ENCODE data around the gene ZNF385B.
"Not testable (repeated sequence)": the region's sequence is repeated elsewhere in the genome, so short reads cannot be mapped to it uniquely, and the experiment has no call there.

ZNF385B gene

GRCh38 chr2:179467960-179468359 lies 393.5 kb downstream of the ZNF385B start:
- no peak overlapping the region for H3K4me3 Mint-ChIP-seq
- no peak for ATAC-seq (replicated peaks; ENCODE audit: extremely low read depth, poor library complexity, severe bottlenecking)
- H3K36me3 Mint-ChIP-seq (ENCODE audit: insufficient read depth), result no peaks in the 10 kb centered on the region
- H3K27me3 Mint-ChIP-seq, result no peaks in the 10 kb centered on the region
- no peak for DNase-seq (ENCODE audit: low spot score in 2 of 2)
- peaks cover 11% of the 10 kb centered on the region for H3K9me3 Mint-ChIP-seq
- no peaks in the 10 kb centered on the region for H3K4me1 Mint-ChIP-seq
- no peak overlapping the region for H3K27ac Mint-ChIP-seq (ENCODE audit: low read depth)

DNA sequence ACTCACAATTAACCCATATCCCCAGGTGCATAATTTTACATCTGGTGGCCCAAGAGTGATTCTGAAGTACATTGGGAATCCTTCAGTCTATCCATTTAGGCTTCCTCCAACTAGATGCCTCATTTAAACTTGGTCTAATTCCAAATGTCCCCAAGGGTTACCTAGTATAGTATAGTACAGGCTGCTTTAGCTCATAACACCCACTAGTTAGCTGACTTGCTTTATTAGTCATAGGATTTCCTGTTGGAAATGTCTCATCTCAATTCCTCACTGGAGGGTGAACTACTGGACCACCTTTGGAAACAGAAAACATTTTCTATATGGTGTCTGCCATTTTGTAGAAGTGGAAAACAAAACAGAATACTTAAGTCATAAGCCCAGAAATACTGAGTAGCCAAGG lies 394.3 kb downstream of the ZNF385B start:
- peaks cover 11% of the 10 kb centered on the region for H3K9me3 Mint-ChIP-seq
- no peak for ATAC-seq (replicated peaks; ENCODE audit: extremely low read depth, poor library complexity, severe bottlenecking)
- no peak for DNase-seq (ENCODE audit: low spot score in 2 of 2)
- no peaks in the 10 kb centered on the region for H3K27me3 Mint-ChIP-seq
- no peak overlapping the region for H3K27ac Mint-ChIP-seq (ENCODE audit: low read depth)
- H3K4me3 Mint-ChIP-seq, result no peak overlapping the region
- no peaks in the 10 kb centered on the region for H3K36me3 Mint-ChIP-seq (ENCODE audit: insufficient read depth)
- H3K4me1 Mint-ChIP-seq, result no peaks in the 10 kb centered on the region

DNA sequence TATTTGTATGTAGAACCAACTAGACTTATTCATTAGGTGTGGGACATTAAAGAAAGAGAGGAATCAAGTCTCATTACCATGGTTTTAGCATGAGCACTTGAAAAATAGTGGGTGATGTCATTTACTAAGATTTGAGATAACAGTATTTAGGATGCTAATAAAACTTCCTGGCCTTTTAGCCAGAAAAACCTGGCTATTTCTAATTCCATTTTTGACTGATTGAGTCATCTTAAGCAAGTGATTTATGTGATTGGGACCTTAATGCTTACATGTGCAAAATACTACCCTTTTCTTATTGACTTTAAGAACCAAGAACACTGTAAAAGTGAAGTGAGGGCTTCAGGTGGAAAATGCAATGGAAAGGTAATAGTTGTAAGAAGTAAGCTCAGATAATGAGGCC lies 400.0 kb downstream of the ZNF385B start:
- Mint-ChIP-seq H3K27me3 (no peaks in the 10 kb centered on the region), H3K36me3 (ENCODE audit: insufficient read depth) (no peaks in the 10 kb centered on the region), H3K4me3 (no peak overlapping the region), H3K4me1 (no peaks in the 10 kb centered on the region), H3K9me3 (peaks cover 17% of the 10 kb centered on the region), H3K27ac (ENCODE audit: low read depth) (no peak overlapping the region)
- DNase-seq (ENCODE audit: low spot score in 2 of 2) (no peak), ATAC-seq (replicated peaks; ENCODE audit: extremely low read depth, poor library complexity, severe bottlenecking) (no peak)

- Mint-ChIP-seq H3K4me3 (no peak overlapping the region), H3K27me3 (no peaks in the 10 kb centered on the region), H3K9me3 (peaks cover 13% of the 10 kb centered on the region), H3K4me1 (no peaks in the 10 kb centered on the region), H3K27ac (ENCODE audit: low read depth) (no peak overlapping the region), H3K36me3 (ENCODE audit: insufficient read depth) (no peaks in the 10 kb centered on the region)
- DNase-seq (ENCODE audit: low spot score in 2 of 2), result no peak
- no peak for ATAC-seq (replicated peaks; ENCODE audit: extremely low read depth, poor library complexity, severe bottlenecking)
Measured at GRCh38 chr2:179460181-179460929, 401.1 kb downstream of the ZNF385B start.

DNA sequence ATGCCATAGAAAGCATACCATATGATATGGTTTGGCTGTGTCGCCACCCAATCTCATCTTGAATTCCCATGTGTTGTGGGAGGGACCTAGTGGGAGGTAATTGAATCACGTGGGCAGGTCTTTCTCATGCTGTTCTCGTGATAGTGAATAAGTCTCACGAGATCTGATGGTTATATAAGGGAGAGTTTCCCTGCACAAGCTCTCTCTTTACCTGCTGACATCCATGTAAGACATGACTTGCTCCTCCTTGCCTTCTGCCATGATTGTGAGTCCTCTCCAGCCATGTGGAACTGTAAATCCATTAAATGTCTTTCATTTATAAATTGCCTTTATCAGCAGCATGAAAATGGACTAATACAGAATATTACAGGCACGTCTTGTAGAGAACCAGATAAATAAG lies 403.3 kb downstream of the ZNF385B start:
- not testable (repeated sequence) for ATAC-seq (replicated peaks; ENCODE audit: extremely low read depth, poor library complexity, severe bottlenecking); H3K27me3 Mint-ChIP-seq; H3K36me3 Mint-ChIP-seq (ENCODE audit: insufficient read depth); H3K4me1 Mint-ChIP-seq; DNase-seq (ENCODE audit: low spot score in 2 of 2); H3K9me3 Mint-ChIP-seq; H3K27ac Mint-ChIP-seq (ENCODE audit: low read depth); H3K4me3 Mint-ChIP-seq

DNA sequence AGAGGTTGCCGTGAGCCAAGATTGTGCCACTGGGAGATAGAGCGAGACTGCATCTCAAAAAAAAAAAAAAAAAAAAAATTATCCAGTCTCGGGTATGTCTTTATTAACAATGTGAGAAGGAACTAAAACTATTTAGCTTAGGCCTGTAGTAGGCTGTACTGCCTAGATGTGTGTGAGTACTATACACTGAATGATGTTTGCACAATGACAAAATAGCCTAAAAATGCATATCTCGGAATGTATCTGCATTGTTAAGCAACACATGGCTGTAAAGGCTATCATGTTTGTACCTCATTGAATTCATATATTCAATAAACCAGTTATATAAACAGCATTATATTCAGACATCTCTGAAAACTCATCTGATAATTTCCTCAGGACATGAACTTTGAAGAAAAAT lies 405.6 kb downstream of the ZNF385B start:
- H3K9me3 Mint-ChIP-seq, result peaks cover 1% of the 10 kb centered on the region
- no peak overlapping the region for H3K27ac Mint-ChIP-seq (ENCODE audit: low read depth)
- DNase-seq (ENCODE audit: low spot score in 2 of 2), result no peak
- H3K27me3 Mint-ChIP-seq, result no peaks in the 10 kb centered on the region
- peaks cover 1% of the 10 kb centered on the region for H3K36me3 Mint-ChIP-seq (ENCODE audit: insufficient read depth)
- no peak for ATAC-seq (replicated peaks; ENCODE audit: extremely low read depth, poor library complexity, severe bottlenecking)
- H3K4me1 Mint-ChIP-seq, result no peaks in the 10 kb centered on the region
- H3K4me3 Mint-ChIP-seq, result no peak overlapping the region

DNA sequence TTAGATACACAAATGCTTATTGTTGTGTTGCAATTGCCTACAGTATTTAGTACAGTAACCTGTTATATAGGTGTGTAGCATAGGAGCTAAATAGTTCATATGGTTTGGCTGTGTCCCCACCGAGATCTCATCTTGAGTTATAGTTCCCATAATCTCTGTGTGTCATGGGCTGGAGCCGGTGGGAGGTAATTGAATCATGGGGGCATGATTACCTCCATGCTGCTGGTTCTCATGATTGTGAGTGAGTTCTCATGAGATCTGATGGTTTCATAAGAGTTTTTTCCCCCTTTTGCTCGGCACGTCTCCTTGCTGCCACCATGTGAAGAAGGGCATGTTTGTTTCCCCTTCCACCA lies 406.3 kb downstream of the ZNF385B start:
- no peak for DNase-seq (ENCODE audit: low spot score in 2 of 2)

GRCh38 chr2:179454443-179455171 lies 406.8 kb downstream of the ZNF385B start:
- H3K9me3 Mint-ChIP-seq, result no peaks in the 10 kb centered on the region
- no peaks in the 10 kb centered on the region for H3K27me3 Mint-ChIP-seq
- H3K4me1 Mint-ChIP-seq, result no peaks in the 10 kb centered on the region
- H3K4me3 Mint-ChIP-seq, result no peak overlapping the region
- peaks cover 1% of the 10 kb centered on the region for H3K36me3 Mint-ChIP-seq (ENCODE audit: insufficient read depth)
- H3K27ac Mint-ChIP-seq (ENCODE audit: low read depth), result no peak overlapping the region
- ATAC-seq (replicated peaks; ENCODE audit: extremely low read depth, poor library complexity, severe bottlenecking) (no peak), DNase-seq (ENCODE audit: low spot score in 2 of 2) (no peak)

More for the DNA sequence above, 406.3 kb downstream of the ZNF385B start:
- H3K4me3 Mint-ChIP-seq, result no peak overlapping the region
- no peak for ATAC-seq (replicated peaks; ENCODE audit: extremely low read depth, poor library complexity, severe bottlenecking)
- no peaks in the 10 kb centered on the region for H3K9me3 Mint-ChIP-seq
- H3K36me3 Mint-ChIP-seq (ENCODE audit: insufficient read depth), result peaks cover 1% of the 10 kb centered on the region
- H3K4me1 Mint-ChIP-seq, result no peaks in the 10 kb centered on the region
- no peaks in the 10 kb centered on the region for H3K27me3 Mint-ChIP-seq
- H3K27ac Mint-ChIP-seq (ENCODE audit: low read depth), result no peak overlapping the region

- H3K27me3 Mint-ChIP-seq, result no peaks in the 10 kb centered on the region
- no peak for ATAC-seq (replicated peaks; ENCODE audit: extremely low read depth, poor library complexity, severe bottlenecking)
- H3K4me1 Mint-ChIP-seq, result no peaks in the 10 kb centered on the region
- peaks cover 6% of the 10 kb centered on the region for H3K9me3 Mint-ChIP-seq
- H3K27ac Mint-ChIP-seq (ENCODE audit: low read depth), result no peak overlapping the region
- peaks cover 1% of the 10 kb centered on the region for H3K36me3 Mint-ChIP-seq (ENCODE audit: insufficient read depth)
- no peak for DNase-seq (ENCODE audit: low spot score in 2 of 2)
- H3K4me3 Mint-ChIP-seq, result no peak overlapping the region
Measured at GRCh38 chr2:179449010-179449409, 412.4 kb downstream of the ZNF385B start.

GRCh38 chr2:179447839-179448447 lies 413.5 kb downstream of the ZNF385B start:
- Mint-ChIP-seq H3K27me3 (no peaks in the 10 kb centered on the region), H3K9me3 (peaks cover 6% of the 10 kb centered on the region), H3K36me3 (ENCODE audit: insufficient read depth) (peaks cover 1% of the 10 kb centered on the region), H3K27ac (ENCODE audit: low read depth) (no peak overlapping the region), H3K4me3 (no peak overlapping the region), H3K4me1 (no peaks in the 10 kb centered on the region)
- no peak for ATAC-seq (replicated peaks; ENCODE audit: extremely low read depth, poor library complexity, severe bottlenecking)
- DNase-seq (ENCODE audit: low spot score in 2 of 2), result no peak

DNA sequence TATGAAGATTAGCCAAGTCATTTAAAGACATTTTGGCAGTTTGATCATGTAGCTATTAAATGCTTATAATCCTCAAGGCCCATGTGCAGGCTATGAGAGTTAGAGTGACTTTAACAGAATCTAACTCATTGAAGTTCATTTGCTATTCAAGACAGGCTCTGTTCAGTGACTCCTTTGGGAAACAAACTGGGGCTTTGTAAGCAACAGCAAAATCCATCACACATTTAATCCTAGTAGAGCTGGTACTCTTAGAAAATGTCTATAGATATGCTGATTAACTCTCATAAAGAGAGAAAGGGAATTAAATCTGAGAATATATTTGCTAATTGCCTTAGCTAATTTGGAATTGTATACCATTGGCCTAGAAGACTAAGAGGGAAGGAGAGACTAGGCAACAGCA lies 414.0 kb downstream of the ZNF385B start:
- Mint-ChIP-seq H3K4me1 (no peaks in the 10 kb centered on the region), H3K27ac (ENCODE audit: low read depth) (no peak overlapping the region), H3K36me3 (ENCODE audit: insufficient read depth) (peaks cover 1% of the 10 kb centered on the region), H3K4me3 (no peak overlapping the region), H3K9me3 (peaks cover 6% of the 10 kb centered on the region), H3K27me3 (no peaks in the 10 kb centered on the region)
- no peak for DNase-seq (ENCODE audit: low spot score in 2 of 2)
- ATAC-seq (replicated peaks; ENCODE audit: extremely low read depth, poor library complexity, severe bottlenecking), result no peak

DNA sequence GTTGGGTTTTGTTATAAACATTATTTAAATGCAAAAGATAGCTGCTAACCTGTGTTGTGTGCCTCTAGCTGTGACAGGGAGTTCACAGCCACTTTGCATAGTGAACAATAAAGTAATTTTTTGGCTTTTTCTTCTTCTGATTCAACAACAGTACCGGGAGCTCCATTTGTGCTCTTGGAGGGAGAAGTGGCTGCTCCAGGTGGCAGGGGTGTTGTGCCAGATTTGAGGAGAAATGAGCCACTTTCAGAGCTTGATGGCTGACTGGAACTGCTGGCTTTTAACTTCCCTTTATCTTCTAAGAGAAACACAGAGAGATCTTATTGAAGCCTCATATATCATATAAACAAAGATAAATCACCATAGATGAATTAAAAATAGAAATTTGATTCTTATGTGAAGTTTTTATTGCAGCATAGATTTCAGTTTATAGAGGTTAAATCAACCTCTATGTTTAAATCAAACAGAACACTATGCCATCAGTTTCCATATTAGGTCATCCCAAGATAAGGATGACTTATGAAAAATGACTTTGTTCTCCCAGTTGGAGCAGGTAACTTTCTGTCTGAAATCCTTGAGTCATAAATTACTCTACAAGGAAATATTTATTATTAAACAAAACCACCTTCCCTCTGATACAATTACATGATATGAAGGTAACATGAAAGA lies 414.8 kb downstream of the ZNF385B start:
- ATAC-seq (replicated peaks; ENCODE audit: extremely low read depth, poor library complexity, severe bottlenecking), result no peak
- Mint-ChIP-seq H3K4me3 (no peak overlapping the region), H3K27me3 (no peaks in the 10 kb centered on the region), H3K27ac (ENCODE audit: low read depth) (no peak overlapping the region), H3K36me3 (ENCODE audit: insufficient read depth) (no peaks in the 10 kb centered on the region), H3K9me3 (peaks cover 6% of the 10 kb centered on the region), H3K4me1 (no peaks in the 10 kb centered on the region)
- DNase-seq (ENCODE audit: low spot score in 2 of 2), result no peak

Measured in central memory CD8-positive, alpha-beta T cell (primary cell).